Measurements from ENCODE around the gene CAMK1.

The CAMK1 gene

GRCh38 chr3:9808345-9809037 is 38.7 kb upstream of the CAMK1 start:
- TF ChIP-seq REST (IDR thresholded peaks at IDR 0.05; ENCODE audit: insufficient read depth in 1 of 2, low read depth in 2 of 2, low read length in 2 of 2) = no peak
- no peak for TF ChIP-seq TAF1 (IDR thresholded peaks at IDR 0.05; ENCODE audit: borderline replicate concordance, insufficient read depth, low read length)
- no peak for TF ChIP-seq SIN3A (IDR thresholded peaks at IDR 0.05; ENCODE audit: borderline replicate concordance, insufficient read depth, low read length)
- no peak for TF ChIP-seq FOXP2 (optimal IDR thresholded peaks at IDR 0.05; ENCODE audit: borderline replicate concordance, extremely low read depth, extremely low read length, insufficient read depth)
- TF ChIP-seq POLR2AphosphoS5 (IDR thresholded peaks at IDR 0.05; ENCODE audit: low read depth, low read length) = no peak

- TF ChIP-seq POLR2AphosphoS5 (IDR thresholded peaks at IDR 0.05; ENCODE audit: low read depth, low read length) (no peak), REST (IDR thresholded peaks at IDR 0.05; ENCODE audit: insufficient read depth in 1 of 2, low read depth in 2 of 2, low read length in 2 of 2) (no peak), SIN3A (IDR thresholded peaks at IDR 0.05; ENCODE audit: borderline replicate concordance, insufficient read depth, low read length) (no peak), FOXP2 (optimal IDR thresholded peaks at IDR 0.05; ENCODE audit: borderline replicate concordance, extremely low read depth, extremely low read length, insufficient read depth) (no peak), TAF1 (IDR thresholded peaks at IDR 0.05; ENCODE audit: borderline replicate concordance, insufficient read depth, low read length) (no peak)
These were observed 38.2 kb upstream of the CAMK1 start for GRCh38 chr3:9807981-9808344.

- TF ChIP-seq REST (IDR thresholded peaks at IDR 0.05; ENCODE audit: insufficient read depth in 1 of 2, low read depth in 2 of 2, low read length in 2 of 2) (no peak), SIN3A (IDR thresholded peaks at IDR 0.05; ENCODE audit: borderline replicate concordance, insufficient read depth, low read length) (no peak), FOXP2 (optimal IDR thresholded peaks at IDR 0.05; ENCODE audit: borderline replicate concordance, extremely low read depth, extremely low read length, insufficient read depth) (no peak), POLR2AphosphoS5 (IDR thresholded peaks at IDR 0.05; ENCODE audit: low read depth, low read length) (no peak), TAF1 (IDR thresholded peaks at IDR 0.05; ENCODE audit: borderline replicate concordance, insufficient read depth, low read length) (no peak)
These were observed 37.2 kb upstream of the CAMK1 start for GRCh38 chr3:9806688-9807589.

- no peak for TF ChIP-seq POLR2AphosphoS5 (IDR thresholded peaks at IDR 0.05; ENCODE audit: low read depth, low read length)
- no peak for TF ChIP-seq REST (IDR thresholded peaks at IDR 0.05; ENCODE audit: insufficient read depth in 1 of 2, low read depth in 2 of 2, low read length in 2 of 2)
- TF ChIP-seq FOXP2 (optimal IDR thresholded peaks at IDR 0.05; ENCODE audit: borderline replicate concordance, extremely low read depth, extremely low read length, insufficient read depth) = no peak
- no peak for TF ChIP-seq SIN3A (IDR thresholded peaks at IDR 0.05; ENCODE audit: borderline replicate concordance, insufficient read depth, low read length)
- no peak for TF ChIP-seq TAF1 (IDR thresholded peaks at IDR 0.05; ENCODE audit: borderline replicate concordance, insufficient read depth, low read length)
These were observed 36.4 kb upstream of the CAMK1 start for GRCh38 chr3:9806137-9806536.
